Activated T-cell treated with anti-CD3 and anti-CD28 coated beads for 24 hours (primary cell): ENCODE results near the gene CFAP119.

ENCODE experiments used
- DNase-seq: peaks from one replicate; pipeline ENCODE4 v3.0.0-alpha.2; 2020; ENCODE audit warnings: low read depth

CFAP119 gene

GRCh38 chr16:30782486-30783279, 20.8 kb upstream of the CFAP119 start:
- no peak for DNase-seq

- DNase-seq = no peak
These were observed 18.7 kb upstream of the CFAP119 start for GRCh38 chr16:30780549-30780948.

GRCh38 chr16:30780021-30780420, 18.2 kb upstream of the CFAP119 start:
- no peak for DNase-seq

DNA sequence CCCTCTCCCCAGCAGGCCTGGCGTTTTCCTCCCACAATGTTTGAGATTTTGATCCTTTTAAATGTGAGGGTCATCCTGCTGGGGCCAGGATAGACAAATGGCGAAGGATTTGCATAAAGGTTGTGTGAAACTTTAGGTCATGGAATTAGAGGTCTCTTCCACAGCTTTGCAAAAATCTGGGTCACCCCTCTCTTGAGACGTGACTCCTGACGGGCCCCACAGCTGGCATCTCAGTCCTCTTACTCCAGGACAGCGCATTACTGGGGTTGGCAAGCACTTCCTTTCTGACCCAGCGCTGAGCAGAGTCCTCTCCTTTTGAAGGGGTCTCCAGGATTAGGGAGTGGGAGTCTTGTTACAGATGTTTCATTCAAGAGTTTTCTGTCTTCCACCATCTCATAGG, 17.7 kb upstream of the CFAP119 start:
- DNase-seq = no peak

- no peak for DNase-seq
These were observed 16.8 kb upstream of the CFAP119 start for GRCh38 chr16:30778549-30779244.

DNA sequence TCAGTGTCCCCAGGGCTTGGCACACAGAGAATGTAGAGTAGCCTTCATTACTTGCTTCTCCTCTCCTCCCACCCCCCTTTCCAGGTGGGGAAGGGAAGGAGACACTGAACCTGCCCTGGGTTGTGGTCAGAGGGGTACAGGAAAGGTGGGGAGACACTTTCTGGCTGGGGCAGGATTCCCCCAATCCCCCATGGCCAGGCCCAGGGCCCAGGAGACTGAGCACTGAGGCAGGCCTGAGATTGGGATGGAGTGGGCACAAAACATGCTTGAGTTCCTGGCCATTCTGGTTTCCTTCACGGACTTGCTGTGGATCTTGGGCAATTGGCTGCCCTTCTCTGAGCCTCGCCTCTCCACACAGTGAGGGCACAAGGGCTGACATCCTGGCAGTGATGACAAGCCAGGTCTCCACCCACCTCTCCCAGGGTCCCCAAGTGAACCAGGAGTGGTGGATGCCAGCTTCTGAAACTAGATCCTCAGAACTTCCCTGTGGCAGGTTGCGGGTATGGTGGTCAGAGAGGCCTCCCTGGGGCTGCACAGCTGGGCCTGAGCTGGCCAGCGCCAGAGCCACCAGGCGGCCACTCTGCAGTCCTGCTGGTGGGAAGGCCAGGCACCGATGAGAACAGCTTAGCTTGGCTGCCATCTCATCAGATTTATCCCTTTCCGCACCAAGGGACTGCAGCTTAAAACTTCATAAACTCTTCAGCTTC, 15.9 kb upstream of the CFAP119 start:
- no peak for DNase-seq

DNA sequence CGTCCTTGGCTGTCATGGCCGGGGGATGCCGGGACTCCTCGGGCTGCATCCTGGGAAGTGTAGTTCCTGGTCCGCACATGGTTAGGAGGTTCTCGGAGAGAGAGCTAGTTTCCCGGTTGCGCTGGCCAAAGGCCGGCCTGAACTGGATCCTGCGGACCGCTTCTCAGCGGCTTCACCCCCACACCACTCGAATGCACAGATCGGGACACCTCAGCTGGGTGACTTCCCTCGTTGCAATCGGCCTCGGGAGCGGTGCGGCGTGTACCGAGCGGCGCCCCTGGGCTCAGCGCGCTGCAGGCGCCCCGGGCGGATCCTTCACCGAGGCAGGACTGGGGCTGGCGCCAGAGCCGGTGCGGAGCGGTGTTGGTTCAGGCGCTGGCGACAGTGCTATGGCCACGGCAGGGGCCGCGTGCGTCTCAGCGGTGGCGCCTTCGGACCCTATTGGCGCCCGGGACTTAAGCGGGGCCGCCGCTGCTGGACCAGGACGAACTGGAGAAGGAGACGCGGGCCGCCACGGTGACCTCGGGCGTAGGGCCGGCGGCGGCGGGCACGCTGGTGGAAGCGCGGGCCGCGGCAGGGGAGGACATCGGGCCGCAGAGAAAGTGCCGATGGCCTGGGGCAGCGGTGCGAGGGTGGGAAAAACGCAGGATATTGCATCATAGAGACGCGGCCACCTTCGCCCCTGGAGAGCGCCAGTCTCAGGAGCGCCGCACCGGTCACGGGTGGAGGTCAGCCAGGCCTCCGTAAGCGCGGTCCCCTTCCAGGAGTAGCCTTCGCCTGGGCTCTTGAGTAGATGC, 13.7 kb upstream of the CFAP119 start:
- DNase-seq = peak; percentile 66

GRCh38 chr16:30775131-30775391, 13.2 kb upstream of the CFAP119 start:
- DNase-seq = no peak

DNA sequence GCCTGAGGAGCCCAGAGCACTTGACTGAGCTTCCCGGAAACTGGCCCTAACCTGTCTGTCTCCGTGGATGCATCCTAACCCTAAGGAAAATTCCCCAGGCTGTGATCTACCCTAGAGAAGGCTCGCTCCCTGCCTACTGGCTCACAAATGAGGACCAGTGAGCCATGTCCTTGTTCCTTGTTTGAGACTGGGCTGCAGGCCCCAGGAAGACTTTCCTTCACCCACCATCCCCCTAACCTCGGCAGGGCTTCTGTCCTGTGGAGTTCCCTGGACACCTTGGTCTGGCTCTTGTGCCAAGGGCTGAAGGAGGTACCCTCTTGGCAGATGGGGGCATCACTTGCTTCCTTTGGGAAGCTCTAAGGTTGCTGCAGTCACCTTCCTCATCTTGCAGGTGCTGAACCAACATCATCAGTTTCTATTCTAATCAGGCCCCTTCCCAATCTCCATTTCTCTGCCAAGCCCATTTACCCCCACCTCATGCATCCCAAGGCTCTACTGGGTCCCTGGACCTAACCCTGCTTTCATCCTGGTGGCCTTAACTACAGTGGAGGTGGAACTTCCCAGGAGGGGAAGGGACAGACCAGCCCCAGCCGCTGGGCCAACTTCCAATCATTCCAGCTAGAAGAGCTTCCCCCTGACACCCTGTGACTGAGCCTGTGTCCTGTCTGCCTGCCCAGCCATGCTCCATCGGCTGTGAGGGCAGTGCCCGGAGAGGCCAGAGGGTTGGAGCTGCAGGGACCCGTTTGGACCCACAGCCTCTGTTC, 12.7 kb upstream of the CFAP119 start:
- DNase-seq = no peak

- DNase-seq = no peak
These were observed 12.0 kb upstream of the CFAP119 start for GRCh38 chr16:30773826-30774225.

GRCh38 chr16:30771726-30772125, 9.9 kb upstream of the CFAP119 start:
- DNase-seq = no peak

DNA sequence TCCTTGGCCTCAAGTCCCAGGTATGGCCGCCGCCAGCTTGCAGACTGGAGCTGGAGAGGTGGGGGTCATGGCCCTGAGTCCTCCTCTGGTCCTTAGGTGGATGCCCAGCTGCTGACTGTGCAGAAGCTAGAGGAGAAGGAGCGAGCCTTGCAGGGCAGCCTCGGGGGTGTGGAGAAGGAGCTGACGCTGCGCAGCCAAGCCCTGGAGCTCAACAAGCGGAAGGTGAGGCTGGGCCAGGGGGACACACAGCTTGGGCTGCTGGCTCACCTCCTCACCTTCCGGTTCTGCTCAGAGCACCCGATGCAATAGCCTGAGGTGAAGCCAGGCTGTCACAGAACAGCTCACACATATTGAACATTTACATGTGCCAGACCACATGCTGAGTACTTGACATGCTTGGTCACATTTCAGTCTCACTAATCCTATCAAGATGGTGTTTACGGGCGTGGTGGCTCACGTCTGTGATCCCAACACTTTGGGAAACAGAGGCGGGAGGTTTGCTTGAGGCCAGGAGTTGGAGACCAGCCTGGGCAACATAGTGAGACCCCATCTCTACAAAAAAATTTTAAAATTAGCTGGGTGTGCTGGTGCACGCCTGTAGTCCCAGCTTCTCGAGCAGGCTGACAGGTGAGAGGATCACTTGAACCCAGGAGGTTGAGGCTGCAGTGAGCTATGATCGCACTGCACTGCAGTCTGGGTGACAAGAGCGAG, 7.7 kb upstream of the CFAP119 start:
- no peak for DNase-seq

- DNase-seq = no peak
These were observed 6.8 kb upstream of the CFAP119 start for GRCh38 chr16:30768583-30769181.

DNA sequence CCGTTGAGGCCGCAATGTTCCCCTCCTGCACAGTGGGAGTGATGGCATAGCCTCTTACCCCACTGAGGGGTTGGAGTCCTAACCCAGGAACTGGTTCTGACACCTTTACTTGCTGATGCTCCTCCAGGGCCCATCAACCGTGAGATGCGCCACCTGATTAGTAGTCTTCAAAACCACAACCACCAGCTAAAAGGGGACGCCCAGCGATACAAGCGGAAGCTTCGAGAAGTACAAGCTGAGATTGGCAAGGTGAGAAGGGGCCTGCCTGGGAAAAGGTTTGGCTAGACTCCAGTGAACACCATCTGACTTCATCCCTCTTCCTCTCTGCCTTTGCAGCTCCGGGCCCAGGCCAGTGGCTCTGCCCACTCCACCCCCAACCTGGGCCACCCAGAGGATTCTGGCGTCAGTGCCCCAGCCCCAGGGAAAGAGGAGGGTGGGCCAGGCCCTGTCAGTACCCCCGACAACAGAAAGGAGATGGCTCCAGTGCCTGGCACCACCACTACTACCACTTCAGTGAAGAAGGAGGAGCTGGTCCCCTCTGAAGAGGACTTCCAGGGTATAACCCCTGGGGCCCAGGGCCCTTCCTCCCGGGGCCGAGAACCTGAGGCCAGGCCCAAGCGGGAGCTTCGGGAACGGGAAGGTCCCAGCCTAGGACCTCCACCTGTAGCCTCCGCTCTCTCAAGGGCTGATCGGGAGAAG, 6.1 kb upstream of the CFAP119 start:
- no peak for DNase-seq

- DNase-seq = no peak
These were observed 5.0 kb upstream of the CFAP119 start for GRCh38 chr16:30766933-30767284.

DNA sequence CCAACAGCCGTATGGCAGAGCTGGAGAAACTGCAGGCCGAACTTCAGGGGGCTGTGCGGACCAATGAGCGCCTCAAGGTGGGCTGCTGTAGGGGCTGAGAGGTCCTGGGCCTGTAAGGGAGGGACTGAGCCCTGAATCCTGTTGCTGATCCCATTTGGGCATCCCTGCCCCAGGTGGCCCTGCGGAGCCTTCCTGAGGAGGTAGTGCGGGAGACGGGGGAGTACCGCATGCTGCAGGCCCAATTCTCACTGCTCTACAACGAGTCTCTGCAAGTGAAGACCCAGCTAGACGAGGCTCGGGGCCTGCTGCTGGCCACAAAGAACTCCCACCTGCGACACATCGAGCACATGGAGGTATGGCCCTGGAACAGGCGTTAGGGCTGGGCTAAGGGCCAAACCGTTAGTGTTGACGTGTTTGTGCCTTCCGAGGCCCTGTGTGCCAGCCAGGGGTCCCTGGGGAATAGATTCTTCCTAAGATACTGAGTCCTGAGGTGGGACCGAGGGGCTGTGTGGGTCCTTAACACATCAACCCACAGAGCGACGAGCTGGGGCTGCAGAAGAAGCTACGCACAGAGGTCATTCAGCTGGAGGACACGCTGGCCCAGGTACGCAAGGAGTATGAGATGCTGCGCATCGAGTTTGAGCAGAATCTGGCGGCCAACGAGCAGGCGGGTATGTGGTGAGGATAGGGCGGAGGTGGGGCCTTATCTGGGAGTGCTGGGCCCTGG, 4.5 kb upstream of the CFAP119 start:
- no peak for DNase-seq

GRCh38 chr16:30764816-30765465, 3.1 kb upstream of the CFAP119 start:
- no peak for DNase-seq

GRCh38 chr16:30764086-30764485, 2.2 kb upstream of the CFAP119 start:
- no peak for DNase-seq
